Inflammatory macrophage (primary cell): ENCODE results near the gene CDHR3.
"Not testable (repeated sequence)": the region's sequence is repeated elsewhere in the genome, so short reads cannot be mapped to it uniquely, and the experiment has no call there.

Experiments
- DNase-seq, 2 donors: peaks; one replicate each; pipeline ENCODE4 v3.0.0-alpha.2; 2020 to 2022

CDHR3 gene

DNA sequence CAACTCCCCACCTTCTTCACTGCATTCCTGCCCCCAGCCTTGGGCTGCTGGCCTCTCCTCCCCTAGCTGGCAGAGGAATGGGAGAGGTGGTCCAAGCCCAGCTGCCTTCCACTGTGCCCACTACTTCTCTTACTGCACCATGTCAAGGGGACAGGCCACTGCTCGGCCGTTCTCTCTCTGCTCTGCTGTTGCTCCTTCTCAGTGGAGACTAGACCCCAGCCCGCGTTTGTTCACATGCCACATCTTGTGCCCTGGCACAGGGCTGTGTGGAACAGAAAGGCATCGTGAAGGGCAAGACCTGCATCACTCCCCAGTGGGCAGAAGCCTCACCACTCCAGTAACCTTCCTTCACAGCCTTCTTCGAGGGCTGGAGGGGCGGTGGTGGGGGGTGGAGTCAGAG, 711 bp upstream of the CDHR3 start:
- DNase-seq, result no peak

GRCh38 chr7:105971845-105972244, 8.8 kb downstream of the CDHR3 start:
- no peak for DNase-seq

DNA sequence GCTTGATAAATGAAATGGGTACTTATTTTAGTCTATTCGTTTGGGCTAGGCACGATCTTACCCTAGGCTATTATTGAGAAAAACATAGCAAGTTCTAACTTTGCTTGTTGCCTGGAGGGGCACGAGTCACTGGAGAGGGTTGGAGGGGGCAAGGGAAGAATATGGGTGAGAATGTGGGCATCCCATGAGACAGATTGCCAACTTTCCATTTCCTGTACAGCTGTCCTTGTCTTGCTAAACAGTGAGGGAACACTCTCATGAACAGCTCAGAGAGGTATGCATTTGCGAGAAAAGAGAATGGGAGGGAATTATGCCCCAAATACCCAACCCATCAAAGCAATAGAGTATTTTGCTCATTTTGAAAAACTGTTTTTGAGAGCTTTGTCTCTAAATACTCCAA, 9.2 kb downstream of the CDHR3 start:
- DNase-seq, result no peak

GRCh38 chr7:105974471-105974870, 11.4 kb downstream of the CDHR3 start:
- DNase-seq, result no peak

DNA sequence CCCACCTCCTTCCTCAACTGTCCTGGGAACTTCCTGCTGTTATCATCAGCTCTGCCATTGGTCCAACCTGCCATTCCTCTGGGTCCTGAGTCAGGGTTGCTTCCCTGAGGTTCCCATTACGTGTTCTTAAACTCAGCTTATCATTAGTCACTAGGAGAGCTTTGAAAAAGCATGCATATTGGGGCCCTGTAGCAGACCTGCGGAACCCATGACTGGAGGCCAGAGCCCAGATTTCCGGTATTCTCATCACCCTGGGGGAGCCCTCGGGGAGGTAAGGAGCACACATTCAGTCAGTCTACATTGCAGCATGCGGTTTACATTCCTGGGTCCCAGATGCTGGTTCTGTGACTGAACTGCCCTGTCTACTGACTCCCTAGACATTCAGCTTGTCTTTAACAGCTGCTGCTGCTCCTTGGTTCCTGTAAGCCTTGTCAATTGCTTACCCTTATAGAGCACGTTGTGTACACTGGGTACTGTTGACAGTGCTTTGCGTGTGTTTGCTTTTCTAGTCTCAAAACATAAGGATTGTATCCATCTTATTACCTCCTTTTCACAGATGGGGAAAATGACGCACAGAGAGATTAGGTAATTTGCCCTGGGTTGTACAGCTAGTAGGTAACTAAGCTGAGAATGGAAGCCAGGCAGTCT, 12.8 kb downstream of the CDHR3 start:
- no peak for DNase-seq

GRCh38 chr7:105976868-105977267, 13.8 kb downstream of the CDHR3 start:
- no peak for DNase-seq

GRCh38 chr7:105978035-105978434, 15.0 kb downstream of the CDHR3 start:
- no peak for DNase-seq

DNA sequence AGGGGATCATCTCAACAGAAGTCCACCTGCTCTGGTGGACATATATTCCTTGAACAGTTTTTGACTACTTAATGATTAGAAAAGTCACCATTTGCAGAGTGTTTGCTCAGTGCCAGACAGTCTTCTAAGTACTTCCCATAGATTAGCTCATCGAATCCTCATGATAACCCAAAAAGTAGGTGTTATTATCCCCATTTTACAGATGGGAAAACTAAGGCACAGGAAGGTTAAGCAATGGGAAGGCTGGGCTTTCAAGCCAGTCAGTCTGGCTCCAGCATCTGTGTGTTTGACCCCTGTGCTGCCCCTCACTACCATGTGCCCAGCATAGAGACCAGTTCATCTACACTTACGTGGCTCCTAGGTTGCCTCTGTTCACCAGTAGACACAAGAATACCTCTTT, 15.9 kb downstream of the CDHR3 start:
- DNase-seq, result no peak

- DNase-seq, result no peak
These were observed 16.3 kb downstream of the CDHR3 start for GRCh38 chr7:105979405-105979804.

GRCh38 chr7:105980645-105981396, 17.8 kb downstream of the CDHR3 start:
- DNase-seq, result no peak

DNA sequence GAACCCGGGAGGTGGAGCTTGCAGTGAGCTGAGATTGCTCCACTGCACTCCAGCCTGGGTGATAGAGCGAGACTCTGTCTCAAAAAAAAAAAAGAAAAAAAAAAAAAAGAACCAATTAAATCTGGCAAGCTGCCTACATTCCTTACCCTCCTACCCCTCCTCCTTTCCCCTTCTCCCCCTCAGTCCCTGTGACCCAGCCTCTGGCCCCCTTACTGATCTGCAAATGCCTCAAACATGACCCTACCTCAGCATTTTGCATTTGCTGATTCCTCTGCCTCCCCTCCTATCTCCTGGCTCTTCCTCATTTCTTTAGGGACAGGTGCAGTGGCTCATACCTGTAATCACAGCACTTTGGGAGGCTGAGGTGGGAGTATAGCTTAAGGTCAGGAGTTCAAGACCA, 19.3 kb downstream of the CDHR3 start:
- DNase-seq, result no peak

- not testable (repeated sequence) for DNase-seq
These were observed 21.7 kb downstream of the CDHR3 start for GRCh38 chr7:105984808-105985207.

GRCh38 chr7:105985229-105985628, 22.2 kb downstream of the CDHR3 start:
- DNase-seq, result no peak

- no peak for DNase-seq
These were observed 22.7 kb downstream of the CDHR3 start for GRCh38 chr7:105985672-105986215.

- DNase-seq, result no peak
These were observed 24.0 kb downstream of the CDHR3 start for GRCh38 chr7:105987046-105987445.

DNA sequence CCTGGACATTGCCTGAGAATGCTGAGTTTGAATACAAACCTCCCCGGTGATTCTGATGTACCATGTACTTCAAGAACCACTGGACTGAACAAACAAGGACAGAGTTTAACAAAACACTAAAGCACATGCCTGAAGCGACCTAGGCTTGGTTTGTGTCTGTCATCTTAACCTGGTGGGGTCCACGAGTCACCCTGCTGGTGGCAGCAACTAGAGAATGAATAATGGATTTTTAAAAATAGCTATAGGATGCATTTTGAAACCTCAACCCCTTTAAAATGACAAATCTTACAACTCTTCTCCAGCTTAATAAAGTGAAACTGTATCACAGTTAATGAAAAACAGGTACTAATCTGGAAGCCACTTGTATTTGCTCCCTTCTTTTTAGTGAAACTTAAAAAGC, 25.2 kb downstream of the CDHR3 start:
- no peak for DNase-seq

DNA sequence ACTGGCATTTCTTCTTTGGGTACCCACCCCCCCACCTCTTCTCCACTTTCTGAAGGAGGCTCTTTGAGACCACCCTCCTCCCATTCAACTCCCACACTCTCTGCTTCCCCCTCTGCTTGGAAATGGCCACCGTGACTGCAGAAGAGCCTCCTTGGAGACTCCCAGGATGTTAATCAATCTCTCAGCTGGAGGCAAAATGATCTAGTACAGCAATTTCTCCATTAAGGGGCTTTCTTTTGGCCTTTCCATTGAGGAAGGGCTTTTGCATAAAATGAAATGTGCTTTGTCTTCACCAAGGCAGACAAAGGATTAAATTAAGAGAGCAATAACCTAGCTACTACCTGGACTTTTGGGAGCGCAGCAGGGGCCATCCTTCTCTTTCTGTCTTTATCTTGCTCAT, 26.1 kb downstream of the CDHR3 start:
- DNase-seq, result no peak

GRCh38 chr7:105989686-105990085, 26.6 kb downstream of the CDHR3 start:
- DNase-seq, result no peak

GRCh38 chr7:105990141-105990540, 27.1 kb downstream of the CDHR3 start:
- no peak for DNase-seq

DNA sequence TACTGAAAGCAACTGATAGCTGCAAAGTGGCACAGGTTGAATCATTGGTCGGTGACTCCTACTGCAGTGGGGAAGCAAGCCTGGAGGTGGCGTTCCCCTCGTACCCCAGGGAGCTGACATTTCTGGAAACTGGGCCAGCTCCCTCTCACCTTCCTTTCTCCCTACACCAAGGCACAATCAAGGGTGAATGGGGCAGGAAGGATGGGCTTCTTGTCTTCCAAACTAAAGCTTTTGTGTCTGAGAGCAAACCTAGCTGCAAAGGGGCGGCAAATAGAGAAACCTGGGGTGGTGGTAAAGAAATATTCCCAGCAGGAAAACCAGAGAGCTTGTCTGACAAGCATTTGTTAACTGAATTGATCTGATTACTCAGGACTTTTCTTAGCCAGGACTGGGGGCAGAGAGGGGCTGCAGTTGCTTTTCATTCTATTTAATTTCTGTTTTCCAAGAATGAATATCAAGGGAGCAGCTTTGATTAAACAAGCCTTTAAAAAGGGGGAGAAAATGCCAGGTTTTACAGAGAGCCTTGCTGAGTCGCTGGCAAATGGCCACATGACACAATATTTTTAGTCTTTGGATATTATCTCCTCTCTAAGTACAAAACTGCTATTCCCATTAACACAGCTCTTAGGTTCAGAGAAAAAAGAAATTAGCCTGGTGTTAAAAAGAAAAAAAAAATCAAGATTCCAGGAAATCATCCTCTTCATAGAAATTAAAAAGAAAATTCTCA, 27.8 kb downstream of the CDHR3 start:
- no peak for DNase-seq

GRCh38 chr7:105992905-105993304, 29.8 kb downstream of the CDHR3 start:
- no peak for DNase-seq

DNA sequence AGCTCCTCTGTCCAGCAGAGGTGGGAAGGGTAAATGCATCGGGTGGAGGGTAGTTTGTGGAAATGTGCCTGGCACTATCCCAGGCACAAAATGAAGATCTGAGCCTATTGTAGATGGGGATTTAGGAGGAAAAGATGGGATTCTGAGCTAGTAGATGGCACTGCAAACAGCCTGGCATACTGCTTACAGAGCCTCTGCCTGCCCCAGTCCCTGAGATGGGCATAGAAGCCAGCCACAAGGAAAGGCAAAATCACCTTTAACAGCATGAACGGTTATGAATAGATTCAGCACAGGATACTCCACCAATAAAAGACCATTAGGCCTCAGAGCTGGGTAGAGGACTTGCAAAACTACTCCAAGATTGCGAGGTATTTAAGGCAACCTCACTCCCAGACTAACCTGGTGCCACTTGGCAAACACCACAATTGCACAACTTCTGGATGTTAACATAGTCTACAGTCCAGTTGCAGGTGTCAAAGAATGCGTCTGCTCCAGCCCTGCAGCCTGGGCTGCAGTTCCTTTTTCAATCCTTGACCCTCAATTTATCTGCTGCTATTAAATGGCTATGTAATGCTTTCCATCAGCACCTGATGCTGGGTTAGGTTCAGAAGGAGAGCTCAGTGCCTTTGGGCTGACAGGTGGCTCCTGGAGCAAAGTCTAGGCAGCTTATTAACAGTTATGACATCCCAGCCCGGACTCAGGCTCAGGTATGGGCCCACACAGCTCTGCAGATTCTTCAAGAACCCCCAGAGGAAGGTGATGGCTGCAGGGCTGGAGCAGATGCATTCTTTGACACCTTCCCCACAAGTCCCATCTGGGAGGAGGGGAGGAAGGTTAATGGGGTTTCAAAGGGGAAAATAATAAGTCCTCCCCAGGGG, 34.0 kb downstream of the CDHR3 start:
- no peak for DNase-seq

DNA sequence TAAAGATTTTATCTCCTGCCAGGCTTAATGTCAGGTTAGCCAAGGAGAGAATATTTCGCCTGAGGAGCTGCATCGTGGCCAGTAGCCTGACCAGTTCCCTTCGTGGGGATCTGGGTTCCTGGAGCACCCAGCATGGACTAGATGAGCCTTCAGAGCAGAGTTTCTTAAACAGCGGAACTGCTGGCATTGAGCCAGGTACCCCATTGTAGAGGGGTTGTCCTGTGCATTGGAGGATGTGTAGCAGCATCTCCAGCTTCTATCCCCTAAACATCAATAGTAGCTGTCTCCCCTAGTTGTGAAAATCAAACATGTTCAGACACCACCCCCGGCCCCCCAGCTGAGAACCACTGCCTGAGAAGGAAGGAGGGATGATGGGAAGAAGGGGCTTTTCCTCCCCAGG, 36.2 kb downstream of the CDHR3 start:
- no peak for DNase-seq
